Trophoblast cell (in vitro differentiated cells and primary cell): ENCODE data around the gene CHEK2.
"Not testable (repeated sequence)": the region's sequence is repeated elsewhere in the genome, so short reads cannot be mapped to it uniquely, and the experiment has no call there.

Experiments
- DNase-seq, 2 donors: peaks; one replicate each; pipeline ENCODE4 v3.0.0-alpha.2; 2016
- H2AFZ ChIP-seq: 2 replicates; pipeline ENCODE4 v1.6.1; 2013; ENCODE audit warnings: low read length, moderate library complexity, mild to moderate bottlenecking; ENCODE audit not compliant: insufficient read depth, poor library complexity
- H2AK5ac ChIP-seq: 2 replicates; pipeline ENCODE4 v1.6.1; 2013; ENCODE audit warnings: mild to moderate bottlenecking, low read length
- H2BK120ac ChIP-seq: 2 replicates; pipeline ENCODE4 v1.6.1; 2013; ENCODE audit warnings: low read length, mild to moderate bottlenecking, moderate library complexity; ENCODE audit not compliant: insufficient read depth, poor library complexity
- H2BK12ac ChIP-seq: 2 replicates; pipeline ENCODE4 v1.6.1; 2013; ENCODE audit warnings: mild to moderate bottlenecking, low read length, moderate library complexity
- H2BK5ac ChIP-seq: 2 replicates; pipeline ENCODE4 v1.6.1; 2013; ENCODE audit warnings: low read length, low read depth, moderate library complexity, mild to moderate bottlenecking; ENCODE audit not compliant: poor library complexity
- H3K14ac ChIP-seq: 2 replicates; pipeline ENCODE4 v1.6.1; 2013; ENCODE audit warnings: mild to moderate bottlenecking, low read length
- H3K18ac ChIP-seq: 2 replicates; pipeline ENCODE4 v1.6.1; 2013; ENCODE audit warnings: mild to moderate bottlenecking, low read length
- H3K23ac ChIP-seq: 2 replicates; pipeline ENCODE4 v1.6.1; 2013; ENCODE audit warnings: low read length
- H3K27ac ChIP-seq: 2 replicates; pipeline ENCODE4 v1.5.1; 2013; ENCODE audit warnings: low read depth, mild to moderate bottlenecking, inconsistent platforms, low read length, moderate library complexity
- H3K27me3 ChIP-seq: 2 replicates; pipeline ENCODE4 v1.6.1; 2013; ENCODE audit warnings: inconsistent platforms, mild to moderate bottlenecking, low read length, moderate library complexity; ENCODE audit not compliant: insufficient read depth
- H3K36me3 ChIP-seq, 2 experiments: 1 replicate in 1 of 2; 2 replicates in 1 of 2; pipeline ENCODE4 v1.6.1; 2013; ENCODE audit warnings: low read length in 2 of 2, mild to moderate bottlenecking in 2 of 2, moderate library complexity in 1 of 2; ENCODE audit not compliant: insufficient read depth in 2 of 2, control insufficient read depth in 1 of 2
- H3K4ac ChIP-seq: 2 replicates; pipeline ENCODE4 v1.6.1; 2013; ENCODE audit warnings: low read depth, mild to moderate bottlenecking, low read length, moderate library complexity
- H3K4me1 ChIP-seq, 2 experiments: 1 replicate in 1 of 2; 2 replicates in 1 of 2; pipeline ENCODE4 v1.6.1; 2013; ENCODE audit warnings: low read length in 2 of 2, mild to moderate bottlenecking in 2 of 2, moderate library complexity in 1 of 2; ENCODE audit not compliant: insufficient read depth in 2 of 2, control insufficient read depth in 1 of 2
- H3K4me2 ChIP-seq: 2 replicates; pipeline ENCODE4 v1.6.1; 2013; ENCODE audit warnings: inconsistent platforms, mild to moderate bottlenecking, low read length, moderate library complexity
- H3K4me3 ChIP-seq: 2 replicates; pipeline ENCODE4 v1.5.1; 2013; ENCODE audit warnings: mild to moderate bottlenecking, low read depth, low read length, inconsistent platforms
- H3K79me1 ChIP-seq: one replicate; pipeline ENCODE4 v1.6.1; 2013; ENCODE audit warnings: low read length
- H3K79me2 ChIP-seq: 2 replicates; pipeline ENCODE4 v1.6.1; 2013; ENCODE audit warnings: low read length, mild to moderate bottlenecking; ENCODE audit not compliant: control insufficient read depth, insufficient read depth, poor library complexity
- H3K9ac ChIP-seq: 2 replicates; pipeline ENCODE4 v1.6.1; 2013; ENCODE audit warnings: mild to moderate bottlenecking, low read length
- H3K9me3 ChIP-seq: 2 replicates; pipeline ENCODE4 v1.6.1; 2013; ENCODE audit warnings: low read depth, mild to moderate bottlenecking, control low read depth, inconsistent platforms, low read length; ENCODE audit not compliant: insufficient read depth
- H4K12ac ChIP-seq: 2 replicates; pipeline ENCODE4 v1.6.1; 2013; ENCODE audit warnings: low read depth, mild to moderate bottlenecking, low read length, moderate library complexity
- H4K8ac ChIP-seq: 2 replicates; pipeline ENCODE4 v1.6.1; 2013; ENCODE audit warnings: low read depth, mild to moderate bottlenecking, low read length, moderate library complexity
- H4K91ac ChIP-seq: one replicate; pipeline ENCODE4 v1.6.1; 2013; ENCODE audit warnings: low read depth, mild to moderate bottlenecking, low read length, moderate library complexity
- WGBS: extraction: QIAGEN DNeasy Blood & Tissue Kit; methylation state at CpG from one replicate; pipeline ENCODE4 v1.1.7; 2013; ENCODE audit warnings: missing lambda C conversion rate; ENCODE audit not compliant: insufficient read length, insufficient coverage; ENCODE audit errors: extremely low coverage; 5-methylcytosine and 5-hydroxymethylcytosine counted together

The CHEK2 gene

GRCh38 chr22:28706845-28707244 is 34.8 kb downstream of the CHEK2 start:
- Histone ChIP-seq H4K12ac (no peak overlapping the region), H2BK12ac (no peak overlapping the region), H2BK5ac (no peak overlapping the region), H3K4me3 (no peak overlapping the region), H3K23ac (no peak overlapping the region), H4K91ac (no peak overlapping the region), H3K14ac (no peak overlapping the region), H2AFZ (no peak overlapping the region), H3K4me1 (no peaks in the 10 kb centered on the region), H3K4me2 (no peak overlapping the region), H3K9ac (no peak overlapping the region), H3K36me3 (peaks cover 2 to 3% of the 10 kb centered on the region in 2 experiments), H3K18ac (no peak overlapping the region), H3K27me3 (no peaks in the 10 kb centered on the region), H2AK5ac (no peak overlapping the region), H3K9me3 (no peaks in the 10 kb centered on the region), H3K4ac (no peak overlapping the region), H3K79me2 (no peaks in the 10 kb centered on the region), H3K79me1 (no peaks in the 10 kb centered on the region), H4K8ac (no peak overlapping the region), H2BK120ac (no peak overlapping the region), H3K27ac (no peak overlapping the region)
- no peak for DNase-seq
- no CpG with 5 or more reads among the region's 6 CpGs for WGBS

GRCh38 chr22:28703436-28703835 is 38.2 kb downstream of the CHEK2 start:
- Histone ChIP-seq H3K23ac (no peak overlapping the region), H2BK12ac (no peak overlapping the region), H3K79me2 (no peaks in the 10 kb centered on the region), H3K4me2 (no peak overlapping the region), H4K91ac (no peak overlapping the region), H4K12ac (no peak overlapping the region), H2AFZ (no peak overlapping the region), H4K8ac (no peak overlapping the region), H3K14ac (no peak overlapping the region), H3K4me1 (no peaks in the 10 kb centered on the region), H3K27ac (no peak overlapping the region), H3K9ac (no peak overlapping the region), H3K4ac (no peak overlapping the region), H2BK5ac (no peak overlapping the region), H3K18ac (no peak overlapping the region), H3K4me3 (no peak overlapping the region), H2AK5ac (no peak overlapping the region), H3K79me1 (no peaks in the 10 kb centered on the region), H3K27me3 (no peaks in the 10 kb centered on the region), H3K36me3 (peaks cover 2 to 6% of the 10 kb centered on the region in 2 experiments), H2BK120ac (no peak overlapping the region), H3K9me3 (no peaks in the 10 kb centered on the region)
- no peak for DNase-seq

- no peak overlapping the region for H2BK5ac ChIP-seq
- no peaks in the 10 kb centered on the region for H3K9me3 ChIP-seq
- no peaks in the 10 kb centered on the region for H3K4me1 ChIP-seq
- no peak for DNase-seq
- H3K27ac ChIP-seq, result no peak overlapping the region
- no peak overlapping the region for H4K12ac ChIP-seq
- no peaks in the 10 kb centered on the region for H3K79me1 ChIP-seq
- H2AFZ ChIP-seq, result no peak overlapping the region
- no peak overlapping the region for H2BK120ac ChIP-seq
- no peak overlapping the region for H2AK5ac ChIP-seq
- H3K4ac ChIP-seq, result no peak overlapping the region
- H3K27me3 ChIP-seq, result no peaks in the 10 kb centered on the region
- no peak overlapping the region for H3K9ac ChIP-seq
- no peaks in the 10 kb centered on the region for H3K79me2 ChIP-seq
- peaks cover 2 to 5% of the 10 kb centered on the region in 2 experiments for H3K36me3 ChIP-seq
- H4K91ac ChIP-seq, result no peak overlapping the region
- H3K23ac ChIP-seq, result no peak overlapping the region
- no peak overlapping the region for H2BK12ac ChIP-seq
- no peak overlapping the region for H3K4me2 ChIP-seq
- no peak overlapping the region for H3K4me3 ChIP-seq
- no peak overlapping the region for H3K18ac ChIP-seq
- H4K8ac ChIP-seq, result no peak overlapping the region
- no peak overlapping the region for H3K14ac ChIP-seq
- WGBS, result no CpG with 5 or more reads among the region's 2 CpGs
Measured at GRCh38 chr22:28702891-28703290, 38.7 kb downstream of the CHEK2 start.

- H2BK12ac ChIP-seq, H3K23ac ChIP-seq: not testable (repeated sequence)
Measured at GRCh38 chr22:28693041-28693760, 48.4 kb downstream of the CHEK2 start.

More at GRCh38 chr22:28693041-28693760, 48.4 kb downstream of the CHEK2 start:
- not testable (repeated sequence) for H3K18ac ChIP-seq, H3K79me1 ChIP-seq, H4K12ac ChIP-seq, DNase-seq, H3K4me2 ChIP-seq, H3K9ac ChIP-seq, H3K14ac ChIP-seq, H2BK120ac ChIP-seq, H4K91ac ChIP-seq, H3K27ac ChIP-seq, H2AK5ac ChIP-seq, H3K4me1 ChIP-seq, H3K27me3 ChIP-seq, H2AFZ ChIP-seq, H2BK5ac ChIP-seq, H3K36me3 ChIP-seq, H3K9me3 ChIP-seq, H3K4me3 ChIP-seq, H3K79me2 ChIP-seq, H3K4ac ChIP-seq, H4K8ac ChIP-seq
- no CpG with 5 or more reads among the region's 6 CpGs for WGBS
